GM23338 (cell line): ENCODE data around the gene TEN1. TPM values are rescaled to one million over a fixed set of nuclear protein-coding genes. Genes with fewer than 3 reads are reported as not detected.

ENCODE experiments used
- ATAC-seq: fragments of 200-7000 bp; cut with Tn5 transposase; 3 replicates; pipeline ENCODE4 v1.9.1; 2020
- DNase-seq: peaks from one replicate; pipeline ENCODE4 v3.0.0-alpha.2; 2015; ENCODE audit warnings: low spot score
- H2AFZ ChIP-seq: fragments of 200-600 bp; sonication (generic); 2 replicates; pipeline ENCODE4 v1.8.0; 2016; ENCODE audit warnings: antibody characterized with exemption, mild to moderate bottlenecking, moderate library complexity
- H3F3A ChIP-seq: fragments of 200-600 bp; sonication (generic); replicated peaks from 2 replicates; pipeline ENCODE4 v1.8.0; 2017; ENCODE audit warnings: antibody characterized with exemption, mixed run types, low read depth
- H3K27ac ChIP-seq: fragments of 200-600 bp; sonication (generic); 2 replicates; pipeline ENCODE4 v1.6.1; 2016; ENCODE audit warnings: low read depth
- H3K27me3 ChIP-seq: fragments of 200-600 bp; sonication (generic); 2 replicates; pipeline ENCODE4 v1.8.0; 2016; ENCODE audit warnings: mild to moderate bottlenecking, mixed run types, moderate library complexity; ENCODE audit not compliant: insufficient read depth
- H3K36me3 ChIP-seq: fragments of 200-600 bp; sonication (generic); 2 replicates; pipeline ENCODE4 v1.8.0; 2016; ENCODE audit warnings: mild to moderate bottlenecking; ENCODE audit not compliant: insufficient read depth
- H3K4me1 ChIP-seq: fragments of 200-600 bp; sonication (generic); 2 replicates; pipeline ENCODE4 v1.8.0; 2016; ENCODE audit warnings: mild to moderate bottlenecking, moderate library complexity; ENCODE audit not compliant: insufficient read depth
- H3K4me2 ChIP-seq: fragments of 200-600 bp; sonication (generic); 2 replicates; pipeline ENCODE4 v1.7.1; 2017; ENCODE audit warnings: mixed run types
- H3K4me3 ChIP-seq: fragments of 200-600 bp; sonication (generic); 2 replicates; pipeline ENCODE4 v1.6.1; 2016; ENCODE audit warnings: mixed run types
- H3K79me2 ChIP-seq: fragments of 200-600 bp; sonication (generic); replicated peaks from 2 replicates; pipeline ENCODE4 v1.8.0; 2017; ENCODE audit warnings: mild to moderate bottlenecking; ENCODE audit not compliant: insufficient read depth
- H3K9me2 ChIP-seq: fragments of 200-600 bp; sonication (generic); 2 replicates; pipeline ENCODE4 v1.8.0; 2017; ENCODE audit not compliant: insufficient read depth
- H4K20me1 ChIP-seq: fragments of 200-600 bp; sonication (generic); replicated peaks from 2 replicates; pipeline ENCODE4 v1.8.0; 2017; ENCODE audit warnings: mild to moderate bottlenecking; ENCODE audit not compliant: insufficient read depth
- H3K27ac Mint-ChIP-seq: 2 replicates; pipeline ENCODE4 v1.8.0; 2020; ENCODE audit warnings: inconsistent platforms, mild to moderate bottlenecking, moderate library complexity, mixed read lengths
- H3K27me3 Mint-ChIP-seq: 3 replicates; pipeline ENCODE4 v1.8.0; 2022; ENCODE audit warnings: low read depth, mild to moderate bottlenecking, moderate library complexity, mixed read lengths, inconsistent platforms; ENCODE audit not compliant: insufficient read depth, poor library complexity
- H3K36me3 Mint-ChIP-seq: 3 replicates; pipeline ENCODE4 v1.8.0; 2021; ENCODE audit warnings: low read depth, mild to moderate bottlenecking, inconsistent platforms, moderate library complexity, mixed read lengths
- H3K4me1 Mint-ChIP-seq: 3 replicates; pipeline ENCODE4 v1.8.0; 2020; ENCODE audit warnings: mild to moderate bottlenecking, inconsistent platforms, mixed read lengths
- H3K4me3 Mint-ChIP-seq: 3 replicates; pipeline ENCODE4 v1.8.0; 2021; ENCODE audit warnings: moderate library complexity, mild to moderate bottlenecking, inconsistent platforms, mixed read lengths
- H3K9me3 Mint-ChIP-seq: 3 replicates; pipeline ENCODE4 v1.8.0; 2020; ENCODE audit warnings: moderate library complexity, mild to moderate bottlenecking, inconsistent platforms, mixed read lengths
- CREB1 ChIP-seq: fragments of 250-450 bp; sonication (Bioruptor Pico); IDR thresholded peaks from 2 replicates; pipeline ENCODE4 v1.5.0; 2020; ENCODE audit warnings: low read depth, mild to moderate bottlenecking, moderate library complexity
- EZH2 ChIP-seq: fragments of 200-600 bp; sonication (generic); IDR thresholded peaks from one replicate; pipeline ENCODE4 v1.8.0; 2017; ENCODE audit warnings: antibody characterized with exemption, mild to moderate bottlenecking, low read depth; ENCODE audit not compliant: unreplicated experiment
- EZH2phosphoT487 ChIP-seq: fragments of 200-600 bp; sonication (generic); IDR thresholded peaks from one replicate; pipeline ENCODE4 v1.8.1; 2018; ENCODE audit warnings: antibody characterized with exemption; ENCODE audit not compliant: unreplicated experiment
- JUNB ChIP-seq: IDR thresholded peaks from one replicate; pipeline ENCODE4 v1.6.1; 2016; ENCODE audit warnings: antibody characterized with exemption; ENCODE audit not compliant: unreplicated experiment
- NANOG ChIP-seq: IDR thresholded peaks from 2 replicates; pipeline ENCODE4 v1.6.1; 2016; ENCODE audit warnings: antibody characterized with exemption, borderline replicate concordance
- POLR2AphosphoS5 ChIP-seq: IDR thresholded peaks from 2 replicates; pipeline ENCODE4 v1.6.1; 2016; ENCODE audit warnings: antibody characterized with exemption, low read depth
- STAT1 ChIP-seq: IDR thresholded peaks from one replicate; pipeline ENCODE4 v1.6.1; 2016; ENCODE audit warnings: antibody characterized with exemption; ENCODE audit not compliant: unreplicated experiment
- ZNF114 ChIP-seq: fragments of 250-450 bp; sonication (Bioruptor Pico); IDR thresholded peaks from 2 replicates; pipeline ENCODE4 v1.5.0; 2020; ENCODE audit warnings: mild to moderate bottlenecking, moderate library complexity
- ZNF331 ChIP-seq: fragments of 250-450 bp; sonication (Bioruptor Pico); IDR thresholded peaks from 2 replicates; pipeline ENCODE4 v1.5.0; 2020; ENCODE audit warnings: low read depth, mild to moderate bottlenecking, moderate library complexity
- polyA plus RNA-seq: library from polyadenylated mRNA; unstranded; fragments of >200 nt; fragmentation: Nextera tagmentation; extraction: Ambion mirVana; gene quantifications from 2 replicates; pipeline ENCODE4 v1.2.1, GENCODE V29; 2016
- total RNA-seq: library from RNA; depleted of rRNA; stranded (reverse); fragments of >200 nt; shearing (Covaris generic); gene quantifications from 2 replicates; pipeline ENCODE4 v1.2.3, GENCODE V29; 2014
- TF ChIP-seq, protein P1 (sequence below), 2 experiments: fragments of 200-600 bp in 1 of 2; sonication (generic) in 1 of 2; conservative IDR thresholded peaks; 2 replicates each; pipeline versions ENCODE4 v1.5.1 to v1.6.1; 2016 to 2017; ENCODE audit warnings: antibody characterized with exemption in 2 of 2, low read depth in 2 of 2, mild to moderate bottlenecking in 2 of 2, moderate library complexity in 1 of 2
- TF ChIP-seq, protein P2 (sequence below): fragments of 250-450 bp; sonication (Bioruptor Pico); IDR thresholded peaks from 2 replicates; pipeline ENCODE4 v1.5.0; 2020; ENCODE audit warnings: mild to moderate bottlenecking, moderate library complexity
- TF ChIP-seq, protein P3 (sequence below): IDR thresholded peaks from one replicate; pipeline ENCODE4 v1.6.1; 2018; ENCODE audit warnings: antibody characterized with exemption; ENCODE audit not compliant: unreplicated experiment
- TF ChIP-seq, protein P4 (sequence below): IDR thresholded peaks from 2 replicates; pipeline ENCODE4 v1.6.1; 2016; ENCODE audit warnings: antibody characterized with exemption

The TEN1 gene
- total and polyA plus RNA-seq, 2 experiments from 2014 or later = 11.3 to 14.1 TPM

DNA sequence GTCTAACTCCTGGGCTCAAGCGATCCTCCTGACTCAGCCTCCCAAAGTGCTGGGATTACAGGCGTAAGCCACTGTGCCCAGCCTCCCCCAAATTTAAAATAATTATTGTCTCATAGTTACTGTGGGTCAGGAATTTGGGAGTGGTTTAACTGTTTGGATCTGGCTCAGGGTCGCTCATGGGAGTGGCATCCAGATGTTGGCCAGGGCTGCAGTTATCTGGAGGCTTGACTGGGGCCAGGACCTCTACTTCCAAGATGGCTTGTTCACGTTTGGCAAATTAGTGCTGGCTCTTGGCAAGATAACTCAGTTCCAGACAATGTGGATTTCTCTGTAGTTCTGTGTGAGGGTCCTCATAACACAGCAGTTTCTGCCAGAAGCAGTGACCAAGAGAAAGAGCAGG, 8.0 kb downstream of the TEN1 start:
- Histone ChIP-seq H3K36me3 (no peaks in the 10 kb centered on the region), H3K27me3 (no peaks in the 10 kb centered on the region), H3K4me2 (no peak overlapping the region), H3K27ac (no peak overlapping the region), H3K79me2 (peaks cover 18% of the 10 kb centered on the region), H3K4me3 (no peak overlapping the region), H2AFZ (no peak overlapping the region), H4K20me1 (no peaks in the 10 kb centered on the region), H3K4me1 (peaks cover 24% of the 10 kb centered on the region), H3K9me2 (no peaks in the 10 kb centered on the region), H3F3A (peaks cover 9% of the 10 kb centered on the region)
- Mint-ChIP-seq H3K4me3 (no peak overlapping the region), H3K4me1 (peaks cover 23% of the 10 kb centered on the region), H3K36me3 (peaks cover 15% of the 10 kb centered on the region; the same call in 2 of the 3 replicates), H3K27ac (no peak overlapping the region), H3K9me3 (no peaks in the 10 kb centered on the region), H3K27me3 (peaks cover 3% of the 10 kb centered on the region)
- no peak for TF ChIP-seq NANOG
- no peak for TF ChIP-seq EZH2phosphoT487
- TF ChIP-seq, protein P1, sequence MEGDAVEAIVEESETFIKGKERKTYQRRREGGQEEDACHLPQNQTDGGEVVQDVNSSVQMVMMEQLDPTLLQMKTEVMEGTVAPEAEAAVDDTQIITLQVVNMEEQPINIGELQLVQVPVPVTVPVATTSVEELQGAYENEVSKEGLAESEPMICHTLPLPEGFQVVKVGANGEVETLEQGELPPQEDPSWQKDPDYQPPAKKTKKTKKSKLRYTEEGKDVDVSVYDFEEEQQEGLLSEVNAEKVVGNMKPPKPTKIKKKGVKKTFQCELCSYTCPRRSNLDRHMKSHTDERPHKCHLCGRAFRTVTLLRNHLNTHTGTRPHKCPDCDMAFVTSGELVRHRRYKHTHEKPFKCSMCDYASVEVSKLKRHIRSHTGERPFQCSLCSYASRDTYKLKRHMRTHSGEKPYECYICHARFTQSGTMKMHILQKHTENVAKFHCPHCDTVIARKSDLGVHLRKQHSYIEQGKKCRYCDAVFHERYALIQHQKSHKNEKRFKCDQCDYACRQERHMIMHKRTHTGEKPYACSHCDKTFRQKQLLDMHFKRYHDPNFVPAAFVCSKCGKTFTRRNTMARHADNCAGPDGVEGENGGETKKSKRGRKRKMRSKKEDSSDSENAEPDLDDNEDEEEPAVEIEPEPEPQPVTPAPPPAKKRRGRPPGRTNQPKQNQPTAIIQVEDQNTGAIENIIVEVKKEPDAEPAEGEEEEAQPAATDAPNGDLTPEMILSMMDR (conservative IDR thresholded peaks at IDR 0.05; ENCODE audit: low read depth in 2 of 2) = no peak
- TF ChIP-seq, protein P2, sequence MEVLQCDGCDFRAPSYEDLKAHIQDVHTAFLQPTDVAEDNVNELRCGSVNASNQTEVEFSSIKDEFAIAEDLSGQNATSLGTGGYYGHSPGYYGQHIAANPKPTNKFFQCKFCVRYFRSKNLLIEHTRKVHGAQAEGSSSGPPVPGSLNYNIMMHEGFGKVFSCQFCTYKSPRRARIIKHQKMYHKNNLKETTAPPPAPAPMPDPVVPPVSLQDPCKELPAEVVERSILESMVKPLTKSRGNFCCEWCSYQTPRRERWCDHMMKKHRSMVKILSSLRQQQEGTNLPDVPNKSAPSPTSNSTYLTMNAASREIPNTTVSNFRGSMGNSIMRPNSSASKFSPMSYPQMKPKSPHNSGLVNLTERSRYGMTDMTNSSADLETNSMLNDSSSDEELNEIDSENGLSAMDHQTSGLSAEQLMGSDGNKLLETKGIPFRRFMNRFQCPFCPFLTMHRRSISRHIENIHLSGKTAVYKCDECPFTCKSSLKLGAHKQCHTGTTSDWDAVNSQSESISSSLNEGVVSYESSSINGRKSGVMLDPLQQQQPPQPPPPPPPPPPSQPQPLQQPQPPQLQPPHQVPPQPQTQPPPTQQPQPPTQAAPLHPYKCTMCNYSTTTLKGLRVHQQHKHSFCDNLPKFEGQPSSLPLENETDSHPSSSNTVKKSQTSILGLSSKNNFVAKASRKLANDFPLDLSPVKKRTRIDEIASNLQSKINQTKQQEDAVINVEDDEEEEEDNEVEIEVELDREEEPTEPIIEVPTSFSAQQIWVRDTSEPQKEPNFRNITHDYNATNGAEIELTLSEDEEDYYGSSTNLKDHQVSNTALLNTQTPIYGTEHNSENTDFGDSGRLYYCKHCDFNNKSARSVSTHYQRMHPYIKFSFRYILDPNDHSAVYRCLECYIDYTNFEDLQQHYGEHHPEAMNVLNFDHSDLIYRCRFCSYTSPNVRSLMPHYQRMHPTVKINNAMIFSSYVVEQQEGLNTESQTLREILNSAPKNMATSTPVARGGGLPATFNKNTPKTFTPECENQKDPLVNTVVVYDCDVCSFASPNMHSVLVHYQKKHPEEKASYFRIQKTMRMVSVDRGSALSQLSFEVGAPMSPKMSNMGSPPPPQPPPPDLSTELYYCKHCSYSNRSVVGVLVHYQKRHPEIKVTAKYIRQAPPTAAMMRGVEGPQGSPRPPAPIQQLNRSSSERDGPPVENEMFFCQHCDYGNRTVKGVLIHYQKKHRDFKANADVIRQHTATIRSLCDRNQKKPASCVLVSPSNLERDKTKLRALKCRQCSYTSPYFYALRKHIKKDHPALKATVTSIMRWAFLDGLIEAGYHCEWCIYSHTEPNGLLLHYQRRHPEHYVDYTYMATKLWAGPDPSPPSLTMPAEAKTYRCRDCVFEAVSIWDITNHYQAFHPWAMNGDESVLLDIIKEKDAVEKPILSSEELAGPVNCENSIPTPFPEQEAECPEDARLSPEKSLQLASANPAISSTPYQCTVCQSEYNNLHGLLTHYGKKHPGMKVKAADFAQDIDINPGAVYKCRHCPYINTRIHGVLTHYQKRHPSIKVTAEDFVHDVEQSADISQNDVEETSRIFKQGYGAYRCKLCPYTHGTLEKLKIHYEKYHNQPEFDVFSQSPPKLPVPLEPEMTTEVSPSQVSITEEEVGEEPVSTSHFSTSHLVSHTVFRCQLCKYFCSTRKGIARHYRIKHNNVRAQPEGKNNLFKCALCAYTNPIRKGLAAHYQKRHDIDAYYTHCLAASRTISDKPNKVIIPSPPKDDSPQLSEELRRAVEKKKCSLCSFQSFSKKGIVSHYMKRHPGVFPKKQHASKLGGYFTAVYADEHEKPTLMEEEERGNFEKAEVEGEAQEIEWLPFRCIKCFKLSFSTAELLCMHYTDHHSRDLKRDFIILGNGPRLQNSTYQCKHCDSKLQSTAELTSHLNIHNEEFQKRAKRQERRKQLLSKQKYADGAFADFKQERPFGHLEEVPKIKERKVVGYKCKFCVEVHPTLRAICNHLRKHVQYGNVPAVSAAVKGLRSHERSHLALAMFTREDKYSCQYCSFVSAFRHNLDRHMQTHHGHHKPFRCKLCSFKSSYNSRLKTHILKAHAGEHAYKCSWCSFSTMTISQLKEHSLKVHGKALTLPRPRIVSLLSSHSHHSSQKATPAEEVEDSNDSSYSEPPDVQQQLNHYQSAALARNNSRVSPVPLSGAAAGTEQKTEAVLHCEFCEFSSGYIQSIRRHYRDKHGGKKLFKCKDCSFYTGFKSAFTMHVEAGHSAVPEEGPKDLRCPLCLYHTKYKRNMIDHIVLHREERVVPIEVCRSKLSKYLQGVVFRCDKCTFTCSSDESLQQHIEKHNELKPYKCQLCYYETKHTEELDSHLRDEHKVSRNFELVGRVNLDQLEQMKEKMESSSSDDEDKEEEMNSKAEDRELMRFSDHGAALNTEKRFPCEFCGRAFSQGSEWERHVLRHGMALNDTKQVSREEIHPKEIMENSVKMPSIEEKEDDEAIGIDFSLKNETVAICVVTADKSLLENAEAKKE (CRISPR knock-in tag) = no peak
- no peak for TF ChIP-seq CREB1 (CRISPR knock-in tag)
- no peak for TF ChIP-seq JUNB
- no peak for TF ChIP-seq EZH2
- no peak for TF ChIP-seq POLR2AphosphoS5
- TF ChIP-seq, protein P3, sequence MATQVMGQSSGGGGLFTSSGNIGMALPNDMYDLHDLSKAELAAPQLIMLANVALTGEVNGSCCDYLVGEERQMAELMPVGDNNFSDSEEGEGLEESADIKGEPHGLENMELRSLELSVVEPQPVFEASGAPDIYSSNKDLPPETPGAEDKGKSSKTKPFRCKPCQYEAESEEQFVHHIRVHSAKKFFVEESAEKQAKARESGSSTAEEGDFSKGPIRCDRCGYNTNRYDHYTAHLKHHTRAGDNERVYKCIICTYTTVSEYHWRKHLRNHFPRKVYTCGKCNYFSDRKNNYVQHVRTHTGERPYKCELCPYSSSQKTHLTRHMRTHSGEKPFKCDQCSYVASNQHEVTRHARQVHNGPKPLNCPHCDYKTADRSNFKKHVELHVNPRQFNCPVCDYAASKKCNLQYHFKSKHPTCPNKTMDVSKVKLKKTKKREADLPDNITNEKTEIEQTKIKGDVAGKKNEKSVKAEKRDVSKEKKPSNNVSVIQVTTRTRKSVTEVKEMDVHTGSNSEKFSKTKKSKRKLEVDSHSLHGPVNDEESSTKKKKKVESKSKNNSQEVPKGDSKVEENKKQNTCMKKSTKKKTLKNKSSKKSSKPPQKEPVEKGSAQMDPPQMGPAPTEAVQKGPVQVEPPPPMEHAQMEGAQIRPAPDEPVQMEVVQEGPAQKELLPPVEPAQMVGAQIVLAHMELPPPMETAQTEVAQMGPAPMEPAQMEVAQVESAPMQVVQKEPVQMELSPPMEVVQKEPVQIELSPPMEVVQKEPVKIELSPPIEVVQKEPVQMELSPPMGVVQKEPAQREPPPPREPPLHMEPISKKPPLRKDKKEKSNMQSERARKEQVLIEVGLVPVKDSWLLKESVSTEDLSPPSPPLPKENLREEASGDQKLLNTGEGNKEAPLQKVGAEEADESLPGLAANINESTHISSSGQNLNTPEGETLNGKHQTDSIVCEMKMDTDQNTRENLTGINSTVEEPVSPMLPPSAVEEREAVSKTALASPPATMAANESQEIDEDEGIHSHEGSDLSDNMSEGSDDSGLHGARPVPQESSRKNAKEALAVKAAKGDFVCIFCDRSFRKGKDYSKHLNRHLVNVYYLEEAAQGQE = no peak
- no peak for TF ChIP-seq STAT1
- no peak for TF ChIP-seq ZNF331 (CRISPR knock-in tag)
- TF ChIP-seq ZNF114 (CRISPR knock-in tag) = no peak
- TF ChIP-seq, protein P4, sequence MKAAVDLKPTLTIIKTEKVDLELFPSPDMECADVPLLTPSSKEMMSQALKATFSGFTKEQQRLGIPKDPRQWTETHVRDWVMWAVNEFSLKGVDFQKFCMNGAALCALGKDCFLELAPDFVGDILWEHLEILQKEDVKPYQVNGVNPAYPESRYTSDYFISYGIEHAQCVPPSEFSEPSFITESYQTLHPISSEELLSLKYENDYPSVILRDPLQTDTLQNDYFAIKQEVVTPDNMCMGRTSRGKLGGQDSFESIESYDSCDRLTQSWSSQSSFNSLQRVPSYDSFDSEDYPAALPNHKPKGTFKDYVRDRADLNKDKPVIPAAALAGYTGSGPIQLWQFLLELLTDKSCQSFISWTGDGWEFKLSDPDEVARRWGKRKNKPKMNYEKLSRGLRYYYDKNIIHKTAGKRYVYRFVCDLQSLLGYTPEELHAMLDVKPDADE = no peak
- ATAC-seq = no peak
- DNase-seq = no peak
